NB4 (cell line): ENCODE measurements around the gene CALML3.

ENCODE experiments used
- CTCF ChIP-seq: IDR thresholded peaks from one replicate; pipeline ENCODE4 v1.5.1; 2012; ENCODE audit warnings: low read depth, low read length
- MAX ChIP-seq: IDR thresholded peaks from 2 replicates; pipeline ENCODE4 v1.6.1; 2011; ENCODE audit warnings: low read depth, low read length
- POLR2A ChIP-seq: IDR thresholded peaks from 2 replicates; pipeline ENCODE4 v1.6.1; 2011; ENCODE audit warnings: mild to moderate bottlenecking; ENCODE audit not compliant: insufficient read length; ENCODE audit errors: extremely low read depth

GRCh38 chr10:5542100-5542499, 17.3 kb downstream of the CALML3 start:
- TF ChIP-seq CTCF (no peak), MAX (no peak), POLR2A (no peak)
